Karpas-422 (cell line): Measurements from ENCODE around the gene GALM. TPM values are rescaled to one million over a fixed set of nuclear protein-coding genes. Genes with fewer than 3 reads are reported as not detected.
"Not testable (repeated sequence)": the region's sequence is repeated elsewhere in the genome, so short reads cannot be mapped to it uniquely, and the experiment has no call there.

ENCODE experiments used
- DNase-seq: peaks from one replicate; pipeline ENCODE4 v3.0.0-alpha.2; 2015
- H2AFZ ChIP-seq: fragments of 200-600 bp; sonication (generic); 2 replicates; pipeline ENCODE4 v1.6.1; 2014; ENCODE audit warnings: antibody characterized with exemption, low read length, mixed read lengths
- H3K27ac ChIP-seq: fragments of 200-600 bp; sonication (generic); 2 replicates; pipeline ENCODE4 v1.5.1; 2014; ENCODE audit warnings: mild to moderate bottlenecking, low read length, moderate library complexity
- H3K27me3 ChIP-seq: fragments of 200-600 bp; sonication (generic); 2 replicates; pipeline ENCODE4 v1.6.1; 2014; ENCODE audit warnings: low read length, mixed read lengths
- H3K36me3 ChIP-seq: fragments of 200-600 bp; sonication (generic); 2 replicates; pipeline ENCODE4 v1.6.1; 2014; ENCODE audit warnings: low read length, mixed read lengths; ENCODE audit not compliant: insufficient read depth
- H3K4me1 ChIP-seq: fragments of 200-600 bp; sonication (generic); 2 replicates; pipeline ENCODE4 v1.6.1; 2014; ENCODE audit warnings: mild to moderate bottlenecking, low read length, mixed read lengths
- H3K4me2 ChIP-seq: fragments of 200-600 bp; sonication (generic); 2 replicates; pipeline ENCODE4 v1.6.1; 2014; ENCODE audit warnings: low read length, low read depth, mild to moderate bottlenecking; ENCODE audit not compliant: poor library complexity, severe bottlenecking
- H3K4me3 ChIP-seq: fragments of 200-600 bp; sonication (generic); 2 replicates; pipeline ENCODE4 v1.5.1; 2014; ENCODE audit warnings: mild to moderate bottlenecking, antibody characterized with exemption, low read length, mixed read lengths
- H3K79me2 ChIP-seq: fragments of 200-600 bp; sonication (generic); 2 replicates; pipeline ENCODE4 v1.6.1; 2014; ENCODE audit warnings: mild to moderate bottlenecking, low read length, mixed read lengths
- H3K9ac ChIP-seq: fragments of 200-600 bp; sonication (generic); 2 replicates; pipeline ENCODE4 v1.6.0; 2014; ENCODE audit warnings: low read length
- H3K9me2 ChIP-seq: fragments of 200-600 bp; sonication (generic), shearing (Covaris generic); replicated peaks from 2 replicates; pipeline ENCODE4 v1.6.0; 2014; ENCODE audit warnings: mild to moderate bottlenecking, low read length, moderate library complexity; ENCODE audit not compliant: insufficient read depth
- H3K9me3 ChIP-seq: fragments of 300-700, 200-600 bp; sonication (generic); 2 replicates; pipeline ENCODE4 v1.6.1; 2014; ENCODE audit warnings: low read length, mixed read lengths
- H4K20me1 ChIP-seq: fragments of 200-600 bp; sonication (generic); 2 replicates; pipeline ENCODE4 v1.6.1; 2014; ENCODE audit warnings: mild to moderate bottlenecking, antibody characterized with exemption, low read length, low read depth; ENCODE audit not compliant: insufficient read depth
- total RNA-seq: library from RNA; depleted of rRNA; stranded (reverse); fragments of >200 nt; shearing (Covaris generic); gene quantifications from 2 replicates; pipeline ENCODE4 v1.2.3, GENCODE V29; 2014; ENCODE audit warnings: low replicate concordance

GALM gene
- total RNA-seq, 1 experiment from 2014 or later: 11.9 TPM

- no peak overlapping the region for H2AFZ ChIP-seq
- no peak overlapping the region for H3K27ac ChIP-seq
- DNase-seq: no peak
- H4K20me1 ChIP-seq: no peaks in the 10 kb centered on the region
- H3K9me3 ChIP-seq: no peaks in the 10 kb centered on the region
- H3K4me1 ChIP-seq: no peaks in the 10 kb centered on the region
- no peak overlapping the region for H3K9ac ChIP-seq
- H3K9me2 ChIP-seq: no peaks in the 10 kb centered on the region
- no peak overlapping the region for H3K4me2 ChIP-seq
- H3K79me2 ChIP-seq: peaks cover 11% of the 10 kb centered on the region; the same call in 1 of the 2 replicates
- no peaks in the 10 kb centered on the region for H3K36me3 ChIP-seq
- H3K4me3 ChIP-seq: no peak overlapping the region
- no peaks in the 10 kb centered on the region for H3K27me3 ChIP-seq
These were observed 6.8 kb downstream of the GALM start for GRCh38 chr2:38672445-38673391.

GRCh38 chr2:38676681-38677080, 10.8 kb downstream of the GALM start:
- Histone ChIP-seq H2AFZ (no peak overlapping the region), H3K9ac (no peak overlapping the region), H3K4me1 (no peaks in the 10 kb centered on the region), H3K27me3 (no peaks in the 10 kb centered on the region), H3K27ac (no peak overlapping the region), H4K20me1 (no peaks in the 10 kb centered on the region), H3K4me3 (no peak overlapping the region), H3K79me2 (no peaks in the 10 kb centered on the region), H3K9me3 (no peaks in the 10 kb centered on the region), H3K36me3 (no peaks in the 10 kb centered on the region), H3K9me2 (no peaks in the 10 kb centered on the region), H3K4me2 (no peak overlapping the region)
- DNase-seq: no peak

- H4K20me1 ChIP-seq, H2AFZ ChIP-seq, H3K4me1 ChIP-seq, H3K36me3 ChIP-seq, H3K9me3 ChIP-seq, H3K4me3 ChIP-seq, H3K4me2 ChIP-seq, H3K79me2 ChIP-seq, DNase-seq, H3K27ac ChIP-seq, H3K27me3 ChIP-seq, H3K9me2 ChIP-seq, H3K9ac ChIP-seq: not testable (repeated sequence)
These were observed 15.0 kb downstream of the GALM start for GRCh38 chr2:38680868-38681267.

- no peak overlapping the region for H3K9ac ChIP-seq
- H3K79me2 ChIP-seq: no peaks in the 10 kb centered on the region
- no peaks in the 10 kb centered on the region for H3K9me2 ChIP-seq
- H3K4me1 ChIP-seq: no peaks in the 10 kb centered on the region
- no peak overlapping the region for H3K4me3 ChIP-seq
- no peak overlapping the region for H2AFZ ChIP-seq
- no peak for DNase-seq
- H3K9me3 ChIP-seq: no peaks in the 10 kb centered on the region
- no peak overlapping the region for H3K27ac ChIP-seq
- no peaks in the 10 kb centered on the region for H4K20me1 ChIP-seq
- no peaks in the 10 kb centered on the region for H3K27me3 ChIP-seq
- H3K36me3 ChIP-seq: no peaks in the 10 kb centered on the region
- H3K4me2 ChIP-seq: no peak overlapping the region
These were observed 16.2 kb downstream of the GALM start for GRCh38 chr2:38682008-38682575.

- DNase-seq, H3K9me2 ChIP-seq, H3K9ac ChIP-seq, H4K20me1 ChIP-seq, H3K36me3 ChIP-seq, H3K27ac ChIP-seq, H3K4me1 ChIP-seq, H3K9me3 ChIP-seq, H3K79me2 ChIP-seq, H3K4me2 ChIP-seq, H2AFZ ChIP-seq, H3K4me3 ChIP-seq, H3K27me3 ChIP-seq: not testable (repeated sequence)
These were observed 16.7 kb downstream of the GALM start for GRCh38 chr2:38682620-38683019.

- Histone ChIP-seq H3K27ac (no peak overlapping the region), H3K36me3 (no peaks in the 10 kb centered on the region), H3K9me2 (no peaks in the 10 kb centered on the region), H3K4me1 (no peaks in the 10 kb centered on the region), H3K9ac (no peak overlapping the region), H2AFZ (no peak overlapping the region), H3K79me2 (no peaks in the 10 kb centered on the region), H4K20me1 (no peaks in the 10 kb centered on the region), H3K9me3 (no peaks in the 10 kb centered on the region), H3K27me3 (no peaks in the 10 kb centered on the region), H3K4me2 (no peak overlapping the region), H3K4me3 (no peak overlapping the region)
- no peak for DNase-seq
These were observed 17.9 kb downstream of the GALM start for GRCh38 chr2:38683766-38684165.

GRCh38 chr2:38685116-38685735, 19.3 kb downstream of the GALM start:
- Histone ChIP-seq H3K9me2 (no peaks in the 10 kb centered on the region), H3K27ac (no peak overlapping the region), H3K9me3 (no peaks in the 10 kb centered on the region), H3K4me1 (no peaks in the 10 kb centered on the region), H3K4me3 (no peak overlapping the region), H3K79me2 (no peaks in the 10 kb centered on the region), H2AFZ (no peak overlapping the region), H3K27me3 (no peaks in the 10 kb centered on the region), H3K9ac (no peak overlapping the region), H3K4me2 (no peak overlapping the region), H4K20me1 (no peaks in the 10 kb centered on the region), H3K36me3 (no peaks in the 10 kb centered on the region)
- DNase-seq: no peak
